HG02943 (cell line): ENCODE results near the gene TIMM21.
A peak's percentile ranks its signal among the peaks of the same experiment; 100 is the strongest.

Experiments
- ATAC-seq: cut with Tn5 transposase; IDR thresholded peaks from one replicate; pipeline ENCODE4 v1.9.1; 2021; ENCODE audit warnings: mild to moderate bottlenecking, low read depth, moderate library complexity; ENCODE audit not compliant: unreplicated experiment

TIMM21 gene, protein sequence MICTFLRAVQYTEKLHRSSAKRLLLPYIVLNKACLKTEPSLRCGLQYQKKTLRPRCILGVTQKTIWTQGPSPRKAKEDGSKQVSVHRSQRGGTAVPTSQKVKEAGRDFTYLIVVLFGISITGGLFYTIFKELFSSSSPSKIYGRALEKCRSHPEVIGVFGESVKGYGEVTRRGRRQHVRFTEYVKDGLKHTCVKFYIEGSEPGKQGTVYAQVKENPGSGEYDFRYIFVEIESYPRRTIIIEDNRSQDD

GRCh38 chr18:74147779-74148542 is at the start of gene TIMM21, which contains the start of gene FBXO15:
TIMM21 (plus strand) TSS chr18:74148523; CDS start chr18:74148809, 286 bp downstream.
FBXO15 (minus strand) TSS chr18:74147834; CDS start chr18:74147785, 49 bp downstream.
- peak; percentile 93 for ATAC-seq

- ATAC-seq = no peak
Observed at GRCh38 chr18:74108460-74108859, 39.9 kb upstream of the TIMM21 start.

DNA sequence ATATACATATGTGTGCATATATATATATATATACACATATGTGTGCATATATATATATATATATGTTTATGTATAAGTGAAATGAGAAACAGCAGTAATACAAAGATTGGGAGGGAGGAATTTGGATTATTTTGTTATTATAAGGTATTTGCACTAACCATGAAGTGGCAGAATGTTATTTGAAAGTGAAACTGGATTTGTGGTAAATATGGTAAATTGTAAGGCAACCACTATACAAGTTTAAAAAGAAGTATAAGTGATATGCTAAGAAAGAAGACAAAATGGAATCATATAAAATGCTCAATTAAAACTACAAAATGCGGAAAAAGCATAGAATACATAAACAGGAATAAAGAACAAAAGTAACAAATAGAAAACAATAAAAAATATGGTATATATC is 38.2 kb upstream of the TIMM21 start:
- ATAC-seq = no peak

DNA sequence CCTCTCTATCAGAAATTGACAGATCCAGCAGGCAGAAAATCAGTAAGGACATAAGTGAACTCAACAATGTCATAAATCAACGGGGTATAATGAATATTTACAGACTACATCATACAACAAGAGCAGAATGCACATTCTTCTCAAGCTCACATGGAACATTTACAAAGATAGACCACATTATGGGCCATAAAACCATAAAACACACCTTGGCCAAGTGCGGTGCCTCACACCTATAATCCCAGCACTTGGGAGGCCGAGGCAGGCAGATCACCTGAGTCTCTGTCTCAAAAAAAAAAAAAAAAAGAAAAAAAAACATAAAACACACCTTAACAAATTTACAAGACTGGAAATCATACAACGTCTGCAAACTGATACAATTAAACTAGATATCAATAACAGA is 37.3 kb upstream of the TIMM21 start:
- no peak for ATAC-seq

GRCh38 chr18:74113711-74114110 is 34.6 kb upstream of the TIMM21 start:
- no peak for ATAC-seq

DNA sequence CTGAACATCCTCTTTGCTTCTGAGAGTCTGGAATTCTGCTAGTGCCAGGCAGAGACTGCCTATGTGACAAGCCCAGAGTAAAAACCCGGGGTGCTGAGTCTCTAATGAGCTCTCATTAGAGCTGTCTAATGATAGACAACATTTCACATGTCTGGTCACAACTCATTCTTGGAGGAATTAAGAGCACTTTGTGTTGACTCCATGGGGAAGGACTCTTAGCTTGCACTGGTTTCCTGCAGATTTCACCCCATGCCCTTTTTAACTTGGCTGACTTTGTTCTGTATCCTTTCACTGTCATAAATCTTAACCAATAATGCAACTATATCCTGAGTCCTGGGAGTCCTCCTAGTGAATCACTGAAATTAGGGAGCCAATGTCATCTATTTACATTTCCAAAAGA is 34.2 kb upstream of the TIMM21 start:
- no peak for ATAC-seq

GRCh38 chr18:74115046-74115445 is 33.3 kb upstream of the TIMM21 start:
- ATAC-seq = no peak

- no peak for ATAC-seq
Observed at GRCh38 chr18:74116633-74117554, 31.4 kb upstream of the TIMM21 start.

GRCh38 chr18:74123200-74123599 is 25.1 kb upstream of the TIMM21 start:
- ATAC-seq = no peak

DNA sequence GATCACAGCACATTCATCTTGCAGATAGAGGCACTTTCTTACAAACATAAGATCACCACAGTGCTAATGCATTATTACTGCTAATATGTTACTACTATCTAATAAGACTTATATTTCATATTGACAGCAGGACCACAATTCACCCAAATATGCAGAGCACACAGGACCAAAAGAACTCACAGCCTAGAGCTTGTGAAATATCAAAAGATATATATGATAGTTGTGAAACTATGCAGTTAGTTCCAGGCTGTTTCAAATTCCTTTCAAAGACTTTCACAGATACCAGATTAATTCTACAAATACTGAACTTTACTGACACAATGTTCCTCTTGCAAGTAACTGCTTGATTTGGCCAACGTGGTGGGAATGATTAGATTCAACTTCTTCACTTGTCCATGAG is 23.7 kb upstream of the TIMM21 start:
- ATAC-seq = no peak

- ATAC-seq = no peak
Observed at GRCh38 chr18:74126684-74127655, 21.4 kb upstream of the TIMM21 start.

GRCh38 chr18:74128159-74128558 is 20.2 kb upstream of the TIMM21 start:
- no peak for ATAC-seq

GRCh38 chr18:74131124-74131523 is 17.2 kb upstream of the TIMM21 start:
- no peak for ATAC-seq

- no peak for ATAC-seq
Observed at GRCh38 chr18:74132201-74132600, 16.1 kb upstream of the TIMM21 start.

DNA sequence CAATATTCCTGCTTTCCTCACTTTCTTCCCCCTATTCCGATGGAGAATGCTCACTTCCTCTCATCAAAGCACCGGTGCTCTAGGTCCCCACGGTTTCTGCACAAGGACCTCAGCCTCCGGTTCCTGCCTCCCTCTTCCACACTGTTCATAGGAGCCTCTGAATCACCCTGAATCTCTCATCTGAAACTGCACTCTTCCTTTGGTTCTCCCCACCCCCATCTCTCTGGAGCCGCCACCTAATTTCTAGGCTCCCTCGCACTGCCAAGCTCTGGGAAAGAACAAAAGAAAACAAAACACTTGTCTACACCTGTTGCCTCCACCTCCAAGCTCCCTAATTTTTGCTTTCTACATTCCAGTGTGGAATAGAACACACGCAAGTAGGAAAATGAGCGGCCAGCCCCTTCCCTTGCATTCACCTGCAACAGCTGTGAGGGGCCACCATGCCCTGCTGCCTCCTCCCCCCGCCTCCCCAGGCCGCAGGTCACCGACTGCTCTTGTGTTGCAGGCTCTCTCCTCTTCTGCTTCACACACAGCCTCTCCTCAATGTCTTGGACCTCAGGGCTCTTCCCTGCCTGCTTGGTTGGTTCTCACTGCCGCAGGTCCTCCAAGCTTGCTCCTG is 10.3 kb upstream of the TIMM21 start:
- ATAC-seq = no peak

DNA sequence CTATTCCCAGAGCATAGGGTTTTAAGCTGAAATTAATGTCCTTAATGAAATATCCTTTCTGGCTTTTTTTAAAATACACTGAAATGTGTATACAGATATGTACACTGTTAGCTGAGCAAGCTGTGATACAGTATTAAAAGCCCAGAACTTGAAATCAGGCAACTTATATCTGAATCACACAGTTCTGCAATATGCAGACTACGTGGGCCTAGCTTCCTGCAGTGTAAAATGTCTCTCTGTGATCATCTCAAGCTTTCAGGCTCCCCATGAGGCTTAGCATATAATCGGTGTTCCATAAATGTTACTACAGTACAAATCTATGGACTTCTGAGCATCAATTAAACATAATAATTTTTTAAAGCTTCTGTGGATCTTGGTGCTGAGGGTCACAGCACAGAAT is 8.9 kb upstream of the TIMM21 start:
- no peak for ATAC-seq

- ATAC-seq = no peak
Observed at GRCh38 chr18:74139888-74140287, 8.4 kb upstream of the TIMM21 start.

- no peak for ATAC-seq
Observed at GRCh38 chr18:74140582-74140981, 7.7 kb upstream of the TIMM21 start.

DNA sequence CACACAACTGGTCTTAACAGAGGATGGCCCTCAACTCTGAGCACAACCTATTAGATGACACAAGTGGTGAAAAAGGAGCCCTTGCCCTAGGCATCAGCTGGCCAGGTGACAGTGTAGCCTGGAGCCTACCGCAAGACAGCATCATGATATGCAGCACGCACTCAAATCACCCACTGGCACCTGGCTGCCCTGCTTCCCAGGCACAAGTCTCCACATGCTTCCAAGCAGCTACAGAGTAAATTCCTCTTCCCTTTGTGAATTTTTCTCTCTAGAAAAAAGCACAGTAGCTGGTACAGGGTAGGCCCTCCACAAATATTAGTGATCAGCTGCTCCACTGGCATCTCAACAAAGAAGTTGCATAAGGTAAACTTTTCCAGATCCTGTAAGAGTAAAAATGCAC is 6.7 kb upstream of the TIMM21 start:
- no peak for ATAC-seq
